DND-41 (cell line): ENCODE results near the gene MTM1.

ENCODE experiments used
- CTCF ChIP-seq: IDR thresholded peaks from 2 replicates; pipeline ENCODE4 v1.5.1; 2012; ENCODE audit warnings: borderline replicate concordance, low read length, moderate library complexity, mild to moderate bottlenecking; ENCODE audit not compliant: poor library complexity, severe bottlenecking; ENCODE audit errors: extremely low read depth
- EZH2 ChIP-seq: IDR thresholded peaks from 3 replicates; pipeline ENCODE4 v1.6.1; 2012; ENCODE audit warnings: borderline replicate concordance, low read depth, mild to moderate bottlenecking, moderate library complexity, low read length, inconsistent platforms; ENCODE audit not compliant: severe bottlenecking

- no peak for TF ChIP-seq CTCF
- no peak for TF ChIP-seq EZH2
Measured at GRCh38 chrX:150566734-150567182, 1.7 kb upstream of the MTM1 start.
